ENCODE measurements around the gene PARP2.
A peak's percentile ranks its signal among the peaks of the same experiment; 100 is the strongest.
"Not testable (repeated sequence)": the region's sequence is repeated elsewhere in the genome, so short reads cannot be mapped to it uniquely, and the experiment has no call there.

PARP2 gene, protein sequence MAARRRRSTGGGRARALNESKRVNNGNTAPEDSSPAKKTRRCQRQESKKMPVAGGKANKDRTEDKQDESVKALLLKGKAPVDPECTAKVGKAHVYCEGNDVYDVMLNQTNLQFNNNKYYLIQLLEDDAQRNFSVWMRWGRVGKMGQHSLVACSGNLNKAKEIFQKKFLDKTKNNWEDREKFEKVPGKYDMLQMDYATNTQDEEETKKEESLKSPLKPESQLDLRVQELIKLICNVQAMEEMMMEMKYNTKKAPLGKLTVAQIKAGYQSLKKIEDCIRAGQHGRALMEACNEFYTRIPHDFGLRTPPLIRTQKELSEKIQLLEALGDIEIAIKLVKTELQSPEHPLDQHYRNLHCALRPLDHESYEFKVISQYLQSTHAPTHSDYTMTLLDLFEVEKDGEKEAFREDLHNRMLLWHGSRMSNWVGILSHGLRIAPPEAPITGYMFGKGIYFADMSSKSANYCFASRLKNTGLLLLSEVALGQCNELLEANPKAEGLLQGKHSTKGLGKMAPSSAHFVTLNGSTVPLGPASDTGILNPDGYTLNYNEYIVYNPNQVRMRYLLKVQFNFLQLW

GRCh38 chr14:20343092-20343861 is at the start of gene PARP2:
Gene PARP2 (plus strand): TSS chr14:20343635. CDS start chr14:20343642, 7 bp downstream.
- peak; percentile 99 for DNase-seq

- DNase-seq, result no peak
These were observed 48.8 kb upstream of the PARP2 start for GRCh38 chr14:20294636-20295035.

DNA sequence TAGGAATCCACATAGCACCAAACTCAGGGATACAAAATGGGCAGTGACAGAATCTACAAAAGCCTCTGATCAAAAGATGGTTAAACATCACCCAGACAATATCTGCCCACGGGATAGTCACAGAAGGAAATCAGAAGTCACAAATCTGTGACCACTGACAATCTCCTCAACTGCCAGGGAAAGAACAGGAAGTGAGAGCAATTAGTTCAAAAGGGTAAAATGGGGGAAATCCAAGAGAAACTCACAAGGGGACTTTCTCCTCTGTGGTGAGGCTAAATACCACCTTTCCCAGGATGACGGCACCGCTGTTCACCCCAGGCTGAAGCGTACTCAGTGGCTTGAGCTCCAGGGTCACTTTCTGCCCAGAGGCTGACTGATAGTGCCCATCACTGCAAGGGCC is 48.4 kb upstream of the PARP2 start:
- no peak for DNase-seq

- no peak for DNase-seq
These were observed 41.2 kb upstream of the PARP2 start for GRCh38 chr14:20302042-20302755.

DNA sequence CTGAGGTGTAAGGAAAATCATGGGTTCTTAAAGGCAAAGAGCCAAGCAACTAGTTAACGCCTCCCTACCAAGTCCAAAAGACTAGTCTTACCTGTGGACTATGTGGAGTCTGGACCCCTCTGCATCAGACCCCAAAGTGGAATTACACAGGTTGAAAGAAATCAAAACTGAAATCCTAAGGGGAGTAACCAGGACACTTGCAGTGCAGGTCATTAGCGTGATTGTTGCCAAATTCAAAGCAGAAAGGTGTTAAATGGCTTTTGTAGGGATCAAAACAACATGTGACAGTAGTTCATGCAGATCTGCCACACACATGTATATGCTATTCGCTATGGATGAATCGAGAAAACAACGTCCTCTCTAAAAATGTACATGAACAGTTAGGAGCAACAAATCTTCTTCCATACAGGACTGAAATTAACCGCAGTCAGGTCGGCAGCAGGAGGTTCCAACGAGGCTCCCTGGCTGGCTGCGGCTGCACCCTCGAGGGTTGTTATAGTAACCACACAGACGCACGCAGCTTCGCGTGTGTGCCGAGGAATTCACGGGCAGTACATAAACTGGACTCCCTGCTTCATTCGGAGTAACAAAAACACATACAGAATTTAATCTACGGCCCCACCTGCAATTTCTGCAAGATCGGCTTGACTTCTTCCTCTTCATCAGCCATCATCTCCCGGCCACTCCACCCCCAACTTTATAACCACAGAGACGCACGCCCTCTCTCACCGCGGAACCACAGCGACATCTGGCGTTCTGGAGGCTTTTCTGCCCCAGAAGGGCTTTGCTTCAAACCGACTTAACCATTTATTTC is 38.0 kb upstream of the PARP2 start, which contains the start of gene TTC5:
Gene TTC5 (minus strand): TSS at position 687 of the 814 bp plus-strand sequence. CDS start 14 bp downstream, at position 673.
- DNase-seq, result peak; percentile 60

- no peak for DNase-seq
These were observed 37.4 kb upstream of the PARP2 start for GRCh38 chr14:20306079-20306423.

GRCh38 chr14:20314026-20314425 is 29.4 kb upstream of the PARP2 start:
- DNase-seq, result no peak

GRCh38 chr14:20317720-20318119 is 25.7 kb upstream of the PARP2 start:
- no peak for DNase-seq

DNA sequence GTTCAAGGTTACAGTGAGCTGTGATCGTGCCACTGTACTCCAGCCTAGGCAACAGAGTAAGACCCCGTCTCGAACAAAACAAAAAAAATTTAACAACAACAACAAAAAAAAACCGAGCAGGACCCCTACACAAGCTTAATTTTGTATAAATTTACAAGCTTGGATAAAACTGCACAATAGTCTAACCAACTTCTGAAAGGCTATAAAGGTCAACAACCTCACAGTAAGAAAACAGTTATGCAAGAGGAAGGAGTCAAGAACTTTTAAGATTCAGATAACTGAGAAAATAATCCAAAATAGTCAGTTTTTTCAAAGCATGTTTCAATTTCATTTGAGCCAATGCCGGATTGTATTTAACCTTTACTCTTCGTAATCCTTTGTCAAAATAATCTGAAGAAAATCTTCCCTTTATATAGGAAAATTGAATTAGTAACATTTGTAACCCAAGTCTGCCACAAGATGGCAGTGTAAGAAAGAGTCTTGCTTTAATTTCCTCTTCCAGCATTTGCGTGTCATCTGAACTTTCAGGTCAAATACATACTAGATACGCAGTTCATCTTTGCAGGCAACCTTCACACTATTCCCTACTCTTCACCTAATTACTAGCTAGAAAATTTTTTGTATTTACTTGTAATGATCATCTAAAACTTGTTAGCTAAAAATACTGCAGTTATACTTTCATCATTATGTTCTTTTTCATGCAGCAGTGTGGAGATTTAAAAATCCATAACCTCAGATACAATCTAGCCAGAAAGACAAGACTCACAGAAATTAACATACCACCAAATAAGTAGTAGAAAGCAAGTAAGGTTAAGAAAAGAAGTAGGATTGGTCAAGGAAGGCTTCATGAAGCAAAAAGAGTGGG is 16.2 kb upstream of the PARP2 start:
- DNase-seq, result peak; percentile 49

GRCh38 chr14:20328705-20329104 is 14.7 kb upstream of the PARP2 start:
- DNase-seq, result peak; percentile 9

GRCh38 chr14:20329355-20329754 is 14.1 kb upstream of the PARP2 start:
- no peak for DNase-seq

- DNase-seq, result no peak
These were observed 12.3 kb upstream of the PARP2 start for GRCh38 chr14:20331053-20331613.

DNA sequence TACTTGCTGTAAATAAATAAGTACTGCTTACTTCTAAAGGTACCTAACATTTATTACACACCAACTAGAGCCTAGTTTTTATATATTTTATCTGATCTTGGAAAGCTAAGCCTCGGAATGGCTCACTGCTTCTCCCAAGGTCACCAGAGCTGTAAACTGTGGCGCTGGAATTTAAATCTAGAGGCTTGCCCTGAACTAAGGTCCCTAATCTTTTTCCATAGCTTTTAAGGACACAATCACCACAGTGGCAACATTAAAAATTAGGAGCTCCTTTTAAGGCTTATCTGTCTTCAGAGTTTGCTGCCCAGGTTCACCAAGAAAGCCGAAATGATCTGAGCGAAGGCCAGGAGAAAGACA is 11.0 kb upstream of the PARP2 start:
- DNase-seq, result no peak

DNA sequence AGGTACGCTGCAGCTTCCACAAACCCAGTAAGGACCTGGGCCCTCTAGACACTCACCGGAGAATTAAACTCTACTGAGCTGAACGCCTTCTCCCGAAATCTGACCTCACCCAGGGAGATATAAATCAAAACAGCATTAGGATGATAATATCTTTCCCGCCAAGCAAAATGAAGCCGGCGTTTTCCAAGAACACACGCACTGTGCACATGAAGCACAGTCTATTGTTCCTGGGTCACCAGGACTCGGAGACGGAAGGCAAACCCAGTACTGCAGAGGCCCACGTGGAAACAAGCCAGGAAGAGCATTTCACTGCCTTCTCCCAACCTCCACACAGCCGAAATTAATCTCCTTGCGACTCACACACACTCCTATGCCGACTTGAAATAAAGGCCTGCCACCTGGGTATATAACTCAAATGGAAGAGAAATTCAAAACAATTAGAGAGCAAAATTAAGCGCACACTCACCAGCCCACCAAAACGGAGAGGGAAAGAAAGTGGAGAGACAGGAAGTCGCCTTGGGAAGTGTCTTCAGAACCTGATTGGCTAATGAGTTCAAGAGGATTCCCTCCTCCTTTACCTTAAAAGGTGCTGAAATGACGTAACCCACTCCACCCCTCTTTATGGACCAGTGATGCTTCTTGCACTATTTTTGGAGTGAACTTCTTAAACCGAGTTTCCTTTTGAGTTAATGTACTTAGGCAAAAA is 10.5 kb upstream of the PARP2 start, which contains the start of gene CCNB1IP1:
Gene CCNB1IP1 (minus strand): TSS at position 492 of the 706 bp plus-strand sequence. CDS start 16,756 bp downstream, outside the sequence.
- DNase-seq, result peak; percentile 95

DNA sequence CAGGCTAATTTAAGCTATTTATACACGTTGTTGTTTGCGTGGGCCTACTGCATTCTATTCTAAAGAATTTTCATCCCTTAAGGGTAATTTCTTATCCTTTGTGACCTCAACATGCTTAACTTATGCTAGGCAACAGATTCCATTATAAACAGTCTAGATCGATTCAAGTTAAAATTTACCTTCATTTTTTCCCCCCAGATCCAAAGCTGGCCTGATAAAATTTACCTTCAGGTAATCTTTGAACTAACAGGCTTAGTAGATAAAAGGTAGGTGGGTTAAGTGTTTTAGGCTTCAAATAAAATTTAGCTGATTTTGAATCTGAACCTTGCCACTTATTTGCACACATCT is 10.0 kb upstream of the PARP2 start:
- no peak for DNase-seq

- no peak for DNase-seq
These were observed 9.4 kb upstream of the PARP2 start for GRCh38 chr14:20334017-20334416.

DNA sequence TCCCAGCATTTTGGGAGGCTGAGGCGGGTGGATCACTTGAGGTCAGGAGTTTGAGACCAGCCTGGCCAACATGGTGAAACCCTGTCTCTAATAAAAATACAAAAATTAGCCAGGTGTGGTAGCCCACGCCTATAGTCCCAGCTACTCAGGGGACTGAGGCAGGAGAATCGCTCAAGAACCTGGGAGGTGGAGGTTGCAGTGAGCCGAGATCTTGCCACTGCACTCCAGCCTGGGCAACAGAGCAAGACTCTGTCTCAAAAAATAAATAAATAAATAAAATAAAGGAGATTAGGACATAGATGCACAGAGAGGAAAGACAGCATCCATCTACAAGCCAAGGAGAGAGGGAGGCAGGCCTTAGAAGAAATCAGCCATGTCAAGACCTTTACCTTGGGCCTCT is 2.4 kb upstream of the PARP2 start:
- DNase-seq, result not testable (repeated sequence)

- no peak for DNase-seq
These were observed 1.8 kb upstream of the PARP2 start for GRCh38 chr14:20341646-20342045.

DNA sequence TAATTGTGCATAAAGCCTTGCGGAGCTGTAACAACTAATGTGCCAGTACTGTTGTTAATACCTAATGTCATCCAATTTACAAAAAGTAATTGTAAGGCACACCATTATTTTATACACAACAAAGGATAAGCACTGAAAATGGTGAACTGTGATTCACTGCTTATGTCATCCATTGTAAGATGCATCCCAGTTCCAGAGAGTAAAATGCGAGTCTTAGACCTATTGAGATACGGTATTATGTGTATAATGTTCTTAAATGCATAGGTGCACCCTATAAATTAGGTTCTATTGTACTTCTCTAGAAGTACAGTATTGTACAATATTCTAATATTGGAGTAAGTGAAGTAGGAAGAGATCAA is 406 bp downstream of the PARP2 start:
- DNase-seq, result no peak

DNA sequence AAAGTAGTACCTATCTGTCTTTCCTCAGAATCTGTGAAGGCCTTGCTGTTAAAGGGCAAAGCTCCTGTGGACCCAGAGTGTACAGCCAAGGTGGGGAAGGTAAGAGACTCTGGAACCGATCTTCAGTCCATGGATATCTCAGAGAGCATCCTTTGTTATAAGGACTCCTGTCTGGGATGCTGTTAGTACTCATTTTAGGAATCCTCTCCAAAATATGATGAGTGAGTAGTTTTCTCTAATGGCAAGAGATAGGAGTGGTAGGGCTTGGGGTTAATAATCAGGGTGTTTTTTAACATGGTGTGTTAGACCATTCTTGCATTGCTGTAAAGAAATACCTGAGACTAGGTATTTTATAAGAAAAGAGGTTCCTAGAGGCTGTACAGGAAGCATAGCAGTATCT is 1.9 kb downstream of the PARP2 start:
- no peak for DNase-seq

All from NCI-H2029 treated with DMSO at 0.1 percent for 48 hours (cell line).